NCI-H1048 (cell line): ENCODE results near the gene HDAC4.

ENCODE experiments used
- DNase-seq: peaks from one replicate; lab custom pipeline; 2025; lab: John Stamatoyannopoulos, UW

HDAC4 gene

DNA sequence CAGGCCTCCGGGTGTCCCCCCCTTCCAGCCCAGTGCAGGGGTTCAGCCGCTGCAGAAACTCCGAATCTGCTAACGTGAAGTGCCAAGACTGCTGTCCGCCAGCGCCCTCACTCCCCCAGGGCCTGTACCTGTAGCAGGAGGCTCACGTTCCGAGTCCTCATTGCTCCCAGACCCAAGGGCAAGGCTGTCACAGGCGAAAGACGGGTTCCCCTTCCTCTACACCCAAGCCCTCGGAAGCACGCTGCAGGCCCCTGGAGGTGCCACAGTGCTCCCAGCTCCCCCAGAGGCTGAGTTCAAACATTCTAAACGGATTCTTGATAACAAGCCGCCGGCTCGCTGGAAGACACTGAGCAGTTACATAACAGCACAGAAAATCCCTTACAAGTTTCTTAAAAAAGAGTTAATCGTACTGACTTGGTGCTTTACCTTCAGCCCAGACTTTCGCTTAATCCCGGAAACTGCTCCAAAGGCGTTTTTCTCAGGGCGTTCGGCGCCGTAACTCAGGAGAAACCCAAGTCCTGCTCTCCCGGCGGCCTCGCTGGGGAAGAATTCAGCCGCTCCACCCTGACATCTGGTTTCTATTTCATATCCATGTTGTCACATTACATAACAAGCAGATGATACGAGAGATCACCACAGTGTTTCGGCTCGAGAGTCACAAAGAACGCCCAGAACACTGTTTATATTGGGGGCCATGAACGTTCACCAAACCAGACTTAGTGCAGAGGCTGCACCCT lies 92.0 kb downstream of the HDAC4 start:
- no peak for DNase-seq

DNA sequence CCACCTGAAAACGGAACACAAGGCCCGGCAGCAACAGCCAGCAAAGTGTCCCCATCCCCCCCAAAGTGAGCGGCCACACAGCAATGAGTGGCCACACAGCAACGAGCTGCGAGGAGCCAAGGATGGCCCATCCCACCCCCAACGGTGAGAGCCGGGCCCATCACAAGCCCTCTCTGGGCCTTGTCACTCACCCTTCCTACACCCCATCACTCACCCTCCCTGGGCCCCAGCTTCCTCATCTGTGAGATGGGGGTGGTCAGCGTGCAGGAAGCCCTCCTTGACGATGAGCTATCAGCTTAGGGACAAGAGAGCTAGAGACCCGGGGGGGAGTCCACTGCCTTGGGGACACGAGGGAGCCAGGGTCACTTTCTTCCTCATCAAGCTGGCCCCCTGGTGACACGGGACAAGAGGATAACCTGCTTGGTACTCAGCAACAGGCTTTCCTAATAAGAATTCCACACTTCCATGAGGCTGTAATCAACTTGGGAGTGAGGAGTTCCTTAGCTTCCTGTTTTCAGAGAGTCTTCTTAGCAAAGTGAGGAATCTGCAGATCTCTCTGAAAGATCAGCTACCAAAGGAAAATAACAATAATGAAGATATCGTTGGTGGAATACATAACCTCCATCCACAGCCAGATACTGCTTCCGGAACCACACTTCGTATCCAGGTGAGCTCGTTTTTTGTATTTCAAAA lies 92.8 kb downstream of the HDAC4 start:
- no peak for DNase-seq

GRCh38 chr2:239307221-239307569 lies 93.6 kb downstream of the HDAC4 start:
- DNase-seq = no peak

GRCh38 chr2:239306274-239307220 lies 94.3 kb downstream of the HDAC4 start:
- DNase-seq = no peak

DNA sequence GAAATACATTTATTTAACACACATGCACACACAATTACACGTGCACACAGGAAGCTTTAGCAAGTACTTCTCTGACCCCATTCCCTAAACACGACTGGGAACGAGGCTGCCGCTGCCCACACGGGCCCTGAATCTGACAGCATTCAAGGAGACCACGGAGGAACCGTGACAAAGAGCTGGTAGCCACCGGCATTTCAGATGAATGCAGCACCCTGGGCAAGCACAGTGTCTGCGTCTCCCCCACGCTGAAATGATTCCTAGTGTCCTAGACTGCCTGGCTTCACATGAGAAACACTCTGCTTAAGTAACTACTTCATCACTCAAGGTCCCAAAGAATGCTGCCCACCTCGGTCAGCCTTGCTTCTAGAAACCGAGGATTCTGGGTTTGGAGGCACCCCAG lies 95.0 kb downstream of the HDAC4 start:
- DNase-seq = no peak

GRCh38 chr2:239305222-239305575 lies 95.6 kb downstream of the HDAC4 start:
- DNase-seq = no peak

DNA sequence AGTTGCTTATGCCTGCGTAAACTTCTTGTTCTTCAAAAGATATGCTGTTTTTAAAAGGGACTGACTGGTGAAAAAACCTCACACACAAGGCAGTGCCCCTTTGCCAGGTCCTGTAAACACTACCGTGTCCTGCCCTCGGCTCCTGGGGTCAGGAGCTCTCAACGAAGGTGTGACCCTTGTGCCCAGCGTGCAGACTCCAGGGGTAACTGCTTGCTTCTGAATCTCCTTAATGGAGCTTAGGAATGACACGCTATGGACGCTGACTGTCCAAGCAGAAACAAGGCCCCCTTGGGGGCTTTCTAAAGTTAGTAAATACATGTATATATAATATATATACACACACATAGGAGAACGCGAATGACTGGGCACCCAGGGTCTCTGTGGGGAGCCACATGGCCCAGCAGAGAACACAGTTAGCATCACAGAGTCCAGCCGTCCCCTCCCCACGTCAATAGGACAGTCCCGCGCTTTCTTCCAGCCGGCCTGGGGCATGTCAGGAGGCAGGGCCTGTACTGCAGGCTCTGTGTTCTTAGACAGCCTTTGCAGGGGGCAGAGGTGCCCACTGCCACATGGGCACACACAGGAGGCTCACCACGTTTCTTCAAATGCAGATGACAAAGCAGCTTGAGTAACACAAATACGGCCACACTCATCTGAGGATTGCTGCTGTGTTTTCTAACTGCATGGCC lies 96.1 kb downstream of the HDAC4 start:
- DNase-seq = no peak

DNA sequence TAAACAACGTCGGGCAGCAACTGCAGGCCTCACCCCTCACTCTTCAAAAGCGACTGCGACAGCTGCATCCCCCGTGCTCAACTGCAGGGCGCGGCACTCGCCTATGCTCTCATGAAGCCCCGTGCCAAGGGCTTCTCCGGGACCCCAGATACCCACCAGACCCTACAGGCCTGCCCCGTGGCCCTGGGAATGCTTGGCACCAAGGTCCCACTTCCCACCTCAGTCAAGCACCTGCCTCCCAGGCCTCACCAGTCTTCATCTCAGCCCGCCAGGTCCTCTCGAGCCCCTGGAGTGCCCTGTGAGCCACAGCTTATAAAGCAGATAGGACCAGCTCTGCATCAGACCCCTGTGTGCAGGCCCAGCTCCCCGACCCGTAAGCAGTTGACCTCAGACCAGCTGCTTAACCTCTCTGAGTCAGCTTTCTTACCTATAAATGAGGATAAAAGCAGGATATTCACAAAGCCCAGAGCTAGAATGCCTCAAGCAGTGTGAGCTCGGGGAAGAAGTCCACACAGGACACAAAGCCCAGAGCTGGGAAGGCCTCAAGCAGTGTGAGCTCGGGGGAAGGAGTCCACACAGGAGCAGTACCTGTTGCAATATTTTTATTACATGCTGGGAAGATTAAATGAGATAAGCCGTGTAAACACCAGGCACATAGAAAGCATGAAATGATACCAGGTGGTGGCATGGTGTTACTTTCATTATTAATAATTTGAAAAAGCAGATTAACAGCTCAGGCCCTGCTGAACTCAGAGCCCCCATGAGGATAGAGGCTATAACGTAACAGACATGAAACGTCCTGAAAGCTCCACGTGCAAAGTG lies 96.9 kb downstream of the HDAC4 start:
- no peak for DNase-seq

- DNase-seq = no peak
Observed at GRCh38 chr2:239302808-239303557, 97.8 kb downstream of the HDAC4 start.

DNA sequence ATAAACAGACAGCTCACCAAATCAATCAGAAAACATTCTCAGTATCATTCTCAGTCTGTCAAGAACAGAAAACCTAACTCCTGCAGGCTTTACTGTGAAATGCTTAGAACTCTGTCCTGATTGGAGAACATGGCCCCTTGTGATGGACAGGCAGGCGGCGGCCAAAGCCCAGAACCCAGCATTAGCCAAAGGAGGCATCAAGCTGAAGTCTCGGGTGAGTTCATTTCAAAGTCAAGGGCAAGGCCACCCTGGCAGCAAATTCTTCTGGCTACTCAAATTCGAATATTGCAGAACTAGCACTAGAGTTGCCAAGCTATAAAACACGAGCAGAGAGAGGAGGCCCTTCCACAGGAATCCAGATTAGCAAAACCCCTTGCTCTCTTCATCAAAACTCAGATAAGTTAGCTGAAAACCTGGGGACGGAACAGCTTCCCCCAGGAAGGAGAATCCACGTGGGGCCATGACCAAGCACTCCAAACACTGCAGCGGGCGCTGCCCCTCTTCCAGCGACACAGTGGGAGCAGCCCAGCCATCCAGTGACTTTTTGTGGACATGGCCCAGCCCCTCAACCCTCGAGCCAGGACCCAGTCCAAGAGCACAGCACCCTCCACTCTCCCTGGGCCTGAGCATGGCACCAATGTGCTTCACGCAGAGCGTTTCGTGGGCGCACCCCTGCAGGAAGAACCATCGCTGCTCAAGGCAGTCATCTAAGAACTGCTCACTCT lies 98.6 kb downstream of the HDAC4 start:
- no peak for DNase-seq

DNA sequence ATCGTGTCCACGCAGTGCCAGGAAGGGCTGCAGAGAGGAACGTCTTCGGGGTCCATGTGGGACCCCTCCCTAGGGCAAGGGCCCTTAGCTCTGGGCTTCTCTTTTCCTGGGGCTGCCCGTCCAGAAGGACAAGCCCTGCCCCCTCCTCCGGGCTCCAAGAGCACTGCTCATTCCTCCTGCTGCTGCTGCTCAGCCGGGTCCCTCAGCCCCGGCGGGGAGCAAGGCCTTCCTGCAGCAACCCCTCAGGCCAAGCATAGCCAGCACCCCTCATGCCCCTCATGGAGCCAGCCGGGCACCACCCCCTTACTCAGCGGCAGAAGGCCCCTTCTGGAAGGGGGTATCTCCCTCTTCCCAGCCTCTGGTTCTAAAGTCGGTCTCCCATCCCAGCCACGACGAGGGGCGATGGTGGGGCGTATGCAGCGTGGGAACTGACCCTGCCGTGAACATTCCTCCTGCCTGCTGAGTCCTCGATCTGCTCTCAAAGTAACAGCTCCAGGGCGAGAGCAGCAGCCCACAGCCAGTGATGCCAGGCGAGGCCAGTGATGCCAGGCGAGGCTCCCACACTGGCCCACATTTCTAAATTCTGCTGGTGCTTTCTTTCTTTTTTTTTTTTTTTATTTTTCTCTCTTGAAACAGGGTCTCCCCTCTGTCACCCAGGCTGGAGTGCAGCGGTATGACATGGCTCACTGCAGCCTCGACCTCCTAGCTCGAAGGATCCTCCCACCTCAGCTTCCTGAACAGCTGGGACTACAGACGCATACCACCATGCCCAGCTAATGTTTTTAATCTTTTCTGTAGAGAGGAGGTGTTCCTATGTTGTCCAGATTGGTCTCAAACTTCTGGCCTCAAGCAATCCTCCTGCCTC lies 99.7 kb downstream of the HDAC4 start:
- DNase-seq = no peak

GRCh38 chr2:239300242-239300641 lies 100.6 kb downstream of the HDAC4 start:
- DNase-seq = no peak

DNA sequence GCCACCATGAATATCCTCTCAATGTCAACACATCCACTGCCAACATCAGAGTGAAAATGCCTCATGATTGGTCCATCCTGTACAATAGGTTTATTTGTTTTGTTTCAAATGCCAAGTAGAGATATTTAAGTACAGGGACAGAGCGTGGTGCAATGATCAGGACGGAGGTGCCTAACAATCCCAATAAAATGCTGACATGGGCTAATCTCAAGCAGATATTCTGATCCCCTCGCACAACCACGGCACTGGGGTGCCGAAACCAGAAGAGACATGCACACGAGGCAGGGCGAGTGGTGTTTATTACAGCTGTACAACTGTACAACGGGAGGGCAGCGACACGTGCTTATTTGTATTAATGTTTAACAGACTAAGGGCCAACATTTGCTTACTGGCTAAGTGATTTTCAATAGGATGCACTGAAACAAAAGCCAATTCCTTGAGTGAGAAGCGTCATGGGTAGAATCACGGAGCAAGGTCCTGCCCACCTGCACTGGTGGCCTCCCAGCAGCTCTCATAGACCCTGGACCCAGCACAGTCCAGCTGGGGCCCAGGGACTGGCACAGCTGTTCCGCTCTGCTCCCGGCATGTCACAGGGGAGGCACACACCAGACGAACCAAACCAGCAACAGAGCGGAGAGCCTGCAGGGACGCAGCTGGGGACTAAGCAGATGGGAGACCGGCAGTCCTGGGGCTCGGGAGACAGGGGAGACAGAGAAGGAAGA lies 101.4 kb downstream of the HDAC4 start:
- no peak for DNase-seq

DNA sequence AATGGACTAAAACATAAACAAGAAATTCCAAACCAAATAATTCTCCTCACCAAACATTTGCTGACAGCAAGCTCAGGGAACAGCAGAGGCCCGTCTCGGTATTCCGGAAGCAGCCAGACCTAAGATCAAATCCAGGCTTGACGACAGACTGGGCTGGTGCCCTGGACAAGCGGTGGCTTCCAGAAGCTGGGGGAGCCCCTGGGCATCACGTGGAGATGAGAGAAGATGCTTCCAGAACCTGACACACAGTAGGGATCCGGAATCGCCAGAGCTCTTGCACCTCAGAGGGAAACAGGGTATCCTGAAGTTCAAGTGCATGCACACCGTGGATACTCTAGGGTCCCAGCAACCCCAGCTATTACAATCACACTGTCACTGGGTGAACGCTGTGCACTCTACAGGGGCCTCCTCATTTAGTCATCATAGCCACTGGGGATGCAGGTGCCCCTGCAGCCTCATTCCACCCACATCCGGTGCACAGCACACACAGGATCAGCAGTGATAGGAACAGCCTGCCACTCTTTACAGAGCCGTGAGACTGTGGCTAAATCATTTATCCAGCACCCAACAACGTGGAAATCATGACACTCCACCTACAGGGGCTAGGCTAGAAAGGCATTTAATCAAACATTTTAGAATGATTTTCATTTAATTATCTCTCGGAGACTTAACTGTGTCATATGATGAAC lies 102.6 kb downstream of the HDAC4 start:
- DNase-seq = no peak

- no peak for DNase-seq
Observed at GRCh38 chr2:239297142-239298004, 103.4 kb downstream of the HDAC4 start.

- no peak for DNase-seq
Observed at GRCh38 chr2:239296020-239296932, 104.5 kb downstream of the HDAC4 start.
